LNCaP clone FGC (cell line): ENCODE data around the gene GRHPR.

Experiments
- DNase-seq: peaks from one replicate; pipeline ENCODE4 v3.0.0-alpha.2; 2011; ENCODE audit warnings: low read depth
- H3K4me3 ChIP-seq: 2 replicates; pipeline ENCODE4 v1.5.1; 2011; ENCODE audit warnings: mild to moderate bottlenecking, low read depth, low read length, control low read depth
- TF ChIP-seq, protein P1 (sequence below): IDR thresholded peaks from 2 replicates; pipeline ENCODE4 v1.5.1; 2012; ENCODE audit warnings: mild to moderate bottlenecking; ENCODE audit not compliant: control insufficient read depth, insufficient read depth; ENCODE audit errors: extremely low read depth

GRHPR gene

DNA sequence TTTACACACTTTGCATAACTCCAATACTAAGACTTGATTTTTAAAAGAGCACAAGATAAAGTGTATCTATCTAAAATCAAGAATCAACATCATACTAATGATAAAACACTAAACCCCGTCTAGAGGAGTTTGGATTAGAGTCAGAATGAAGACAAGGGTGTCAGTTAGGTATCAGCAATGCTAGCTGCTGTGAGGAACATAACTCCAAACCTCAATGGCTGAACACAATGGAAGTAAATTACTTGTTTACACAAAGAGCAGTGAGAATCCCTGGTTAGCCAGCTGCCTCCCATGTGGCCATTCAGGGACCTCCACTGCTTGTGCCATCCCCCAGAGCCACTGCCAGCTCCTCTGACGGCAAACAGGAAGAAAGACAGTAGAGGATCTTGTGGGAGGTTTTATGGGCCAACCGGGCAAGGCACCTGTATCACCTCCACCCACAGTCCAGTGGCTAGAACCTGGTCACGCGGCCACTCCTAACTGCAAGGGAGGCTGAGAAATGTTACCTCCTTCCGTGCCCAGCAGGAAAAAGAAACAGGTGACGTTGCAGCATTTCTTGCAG lies 24.0 kb upstream of the GRHPR start:
- no peak overlapping the region for H3K4me3 ChIP-seq
- TF ChIP-seq, protein P1, sequence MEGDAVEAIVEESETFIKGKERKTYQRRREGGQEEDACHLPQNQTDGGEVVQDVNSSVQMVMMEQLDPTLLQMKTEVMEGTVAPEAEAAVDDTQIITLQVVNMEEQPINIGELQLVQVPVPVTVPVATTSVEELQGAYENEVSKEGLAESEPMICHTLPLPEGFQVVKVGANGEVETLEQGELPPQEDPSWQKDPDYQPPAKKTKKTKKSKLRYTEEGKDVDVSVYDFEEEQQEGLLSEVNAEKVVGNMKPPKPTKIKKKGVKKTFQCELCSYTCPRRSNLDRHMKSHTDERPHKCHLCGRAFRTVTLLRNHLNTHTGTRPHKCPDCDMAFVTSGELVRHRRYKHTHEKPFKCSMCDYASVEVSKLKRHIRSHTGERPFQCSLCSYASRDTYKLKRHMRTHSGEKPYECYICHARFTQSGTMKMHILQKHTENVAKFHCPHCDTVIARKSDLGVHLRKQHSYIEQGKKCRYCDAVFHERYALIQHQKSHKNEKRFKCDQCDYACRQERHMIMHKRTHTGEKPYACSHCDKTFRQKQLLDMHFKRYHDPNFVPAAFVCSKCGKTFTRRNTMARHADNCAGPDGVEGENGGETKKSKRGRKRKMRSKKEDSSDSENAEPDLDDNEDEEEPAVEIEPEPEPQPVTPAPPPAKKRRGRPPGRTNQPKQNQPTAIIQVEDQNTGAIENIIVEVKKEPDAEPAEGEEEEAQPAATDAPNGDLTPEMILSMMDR = no peak

DNA sequence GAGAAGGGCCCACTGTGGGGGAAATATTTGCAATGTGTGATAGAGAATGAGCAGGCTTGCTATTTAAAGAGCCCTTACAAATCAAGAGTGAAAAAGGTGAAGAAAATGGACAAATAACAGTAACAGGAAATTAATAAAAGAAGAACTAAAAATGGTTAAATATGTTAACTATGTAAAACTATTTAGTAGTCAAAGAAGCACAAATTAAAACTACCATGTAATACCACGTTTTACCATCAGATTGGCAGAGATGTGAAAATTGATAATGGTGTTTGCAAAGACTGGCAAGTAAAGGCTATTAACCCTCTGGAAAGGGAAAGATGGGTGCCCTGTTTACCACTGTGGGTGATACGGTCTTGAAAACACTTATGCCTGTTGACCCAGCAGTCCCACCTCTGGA lies 23.2 kb upstream of the GRHPR start:
- no peak overlapping the region for H3K4me3 ChIP-seq
- DNase-seq = no peak
- TF ChIP-seq, protein P1 = no peak

More for the DNA sequence above, 24.0 kb upstream of the GRHPR start:
- no peak for DNase-seq

DNA sequence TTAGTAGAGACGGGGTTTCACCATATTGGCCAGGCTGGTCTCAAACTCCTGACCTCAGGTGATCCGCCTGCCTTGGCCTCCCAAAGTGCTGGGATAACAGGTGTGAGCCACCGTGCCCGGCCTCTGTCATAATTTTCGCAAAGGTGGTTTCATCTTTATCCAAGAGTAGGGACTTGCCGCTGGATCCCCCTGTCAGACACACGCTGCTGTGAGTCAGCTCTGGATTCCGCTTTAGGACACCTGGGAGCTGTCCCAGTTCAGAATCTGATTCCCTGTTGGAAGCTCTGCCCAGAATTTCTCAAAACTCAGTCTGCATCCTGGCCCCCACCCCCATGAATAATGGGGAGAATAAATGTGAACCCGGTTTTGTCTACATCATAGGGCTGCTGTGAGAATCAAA lies 17.9 kb upstream of the GRHPR start:
- no peak overlapping the region for H3K4me3 ChIP-seq
- TF ChIP-seq, protein P1 = no peak
- no peak for DNase-seq

DNA sequence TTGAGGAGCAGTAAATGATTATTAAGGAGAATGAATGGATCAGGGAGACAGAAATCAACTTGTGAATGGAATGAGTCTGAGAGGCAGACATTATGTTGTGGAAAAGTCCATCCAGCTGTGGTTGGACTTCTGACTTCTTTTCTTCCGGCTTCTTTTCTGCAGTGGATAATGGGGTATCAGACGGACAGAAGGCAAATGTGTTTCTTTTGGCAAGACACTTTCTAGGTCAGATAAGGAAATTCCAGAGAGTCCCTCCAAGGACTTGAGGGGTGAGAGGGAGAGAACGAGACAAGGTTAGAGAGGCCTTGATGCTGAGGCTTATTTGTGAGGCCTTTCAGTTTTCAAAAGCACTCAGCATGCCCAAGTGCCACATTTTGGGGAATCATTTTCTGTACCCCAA lies 17.1 kb upstream of the GRHPR start:
- no peak overlapping the region for H3K4me3 ChIP-seq
- TF ChIP-seq, protein P1 = no peak
- DNase-seq = no peak

DNA sequence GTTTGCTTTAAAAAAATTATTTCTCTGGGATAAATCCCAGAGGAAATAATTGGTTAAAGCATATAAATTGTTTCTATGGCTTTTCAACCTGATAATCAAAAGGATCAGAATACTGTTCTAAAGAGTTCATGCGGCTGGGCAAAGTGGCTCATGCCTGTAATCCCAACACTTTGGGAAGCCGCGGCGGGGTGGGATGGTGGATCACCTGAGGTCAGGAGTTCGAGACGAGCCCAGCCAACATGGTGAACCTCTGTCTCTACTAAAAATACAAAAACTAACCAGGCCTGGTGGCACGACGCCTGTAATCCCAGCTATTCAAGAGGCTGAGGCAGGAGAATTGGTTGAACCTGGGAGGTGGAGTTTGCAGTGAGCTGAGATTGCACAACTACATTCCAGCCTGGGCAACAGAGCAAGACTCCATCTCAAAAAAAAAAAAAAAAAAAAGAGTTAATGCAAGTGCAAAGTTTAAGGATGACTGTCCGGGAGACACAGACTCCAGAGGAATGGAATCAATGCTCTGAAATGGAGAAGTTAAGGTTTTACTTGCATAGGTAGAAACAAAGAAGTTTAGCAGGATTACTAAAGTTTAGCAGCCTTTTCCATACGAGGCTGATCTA lies 16.6 kb upstream of the GRHPR start:
- TF ChIP-seq, protein P1 = no peak
- DNase-seq = no peak
- H3K4me3 ChIP-seq = no peak overlapping the region

DNA sequence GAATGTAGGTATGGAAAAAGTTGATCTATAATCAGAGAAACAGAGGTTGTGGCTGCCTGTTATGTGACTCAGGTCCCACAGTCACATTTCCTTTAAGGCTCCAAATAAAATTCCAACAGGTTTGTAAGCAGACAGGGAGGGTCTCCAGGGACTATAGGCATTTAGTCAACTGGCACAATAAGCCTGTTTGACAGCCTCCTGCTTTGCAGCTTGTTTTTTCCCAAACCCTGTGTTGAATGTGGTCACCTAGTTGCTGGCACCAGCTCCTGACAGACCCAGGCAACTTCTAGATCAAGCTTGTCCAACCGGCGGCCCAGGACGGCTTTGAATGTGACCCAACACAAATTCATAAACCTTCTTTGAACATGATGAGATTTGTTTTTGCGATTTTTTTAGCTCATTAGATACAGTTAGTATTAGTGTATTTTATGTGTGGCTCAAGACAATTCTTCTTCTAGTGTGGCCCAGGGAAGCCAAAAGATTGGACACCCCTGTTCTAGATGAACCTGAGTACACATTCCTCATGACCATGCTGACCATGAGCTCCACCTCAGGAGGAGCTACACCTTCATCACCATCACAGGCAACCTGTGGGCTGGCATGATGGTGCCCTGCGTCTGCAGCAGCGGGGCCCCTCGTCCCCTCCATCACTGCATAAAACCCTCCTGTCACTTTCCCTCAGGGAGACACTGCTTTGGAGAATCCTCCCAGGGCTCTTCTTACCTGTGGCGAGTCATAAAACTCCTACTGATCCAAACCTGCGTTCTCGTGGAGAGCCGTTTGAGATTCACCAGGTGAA lies 15.7 kb upstream of the GRHPR start:
- no peak overlapping the region for H3K4me3 ChIP-seq
- DNase-seq = no peak
- TF ChIP-seq, protein P1 = no peak
